Measurements from ENCODE around the gene KCNMA1. TPM values are rescaled to one million over a fixed set of nuclear protein-coding genes. Genes with fewer than 3 reads are reported as not detected.

Gene KCNMA1
- total RNA-seq, 3 donors from 2014 or later, result 45.4 to 312 (median 62.4) TPM

DNA sequence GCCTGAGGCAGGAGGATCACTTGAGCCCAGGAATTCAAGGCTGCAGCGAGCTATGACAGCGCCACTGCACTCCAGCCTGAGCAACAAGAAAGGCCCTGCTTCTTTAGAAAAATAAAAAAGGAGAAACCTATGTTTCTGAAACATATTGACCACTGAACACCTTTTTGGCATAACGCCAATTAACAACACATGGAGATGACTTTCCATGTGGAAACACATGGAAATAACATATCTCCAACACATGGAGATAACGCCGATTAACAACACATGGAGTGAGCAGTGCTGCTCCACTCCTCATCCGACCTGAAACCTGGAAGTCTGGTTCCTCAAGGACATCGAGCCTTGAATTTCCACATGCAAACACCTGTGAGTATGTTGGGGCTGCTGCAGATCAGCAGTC, 126.9 kb downstream of the KCNMA1 start:
- DNase-seq, result no peak
- Histone ChIP-seq H3K9me3 (no peaks in the 10 kb centered on the region), H3K4me1 (ENCODE audit: low read depth) (peaks cover 11% of the 10 kb centered on the region), H3K4me3 (no peak overlapping the region), H3K36me3 (ENCODE audit: low read depth) (no peaks in the 10 kb centered on the region)
- TF ChIP-seq, protein P1, sequence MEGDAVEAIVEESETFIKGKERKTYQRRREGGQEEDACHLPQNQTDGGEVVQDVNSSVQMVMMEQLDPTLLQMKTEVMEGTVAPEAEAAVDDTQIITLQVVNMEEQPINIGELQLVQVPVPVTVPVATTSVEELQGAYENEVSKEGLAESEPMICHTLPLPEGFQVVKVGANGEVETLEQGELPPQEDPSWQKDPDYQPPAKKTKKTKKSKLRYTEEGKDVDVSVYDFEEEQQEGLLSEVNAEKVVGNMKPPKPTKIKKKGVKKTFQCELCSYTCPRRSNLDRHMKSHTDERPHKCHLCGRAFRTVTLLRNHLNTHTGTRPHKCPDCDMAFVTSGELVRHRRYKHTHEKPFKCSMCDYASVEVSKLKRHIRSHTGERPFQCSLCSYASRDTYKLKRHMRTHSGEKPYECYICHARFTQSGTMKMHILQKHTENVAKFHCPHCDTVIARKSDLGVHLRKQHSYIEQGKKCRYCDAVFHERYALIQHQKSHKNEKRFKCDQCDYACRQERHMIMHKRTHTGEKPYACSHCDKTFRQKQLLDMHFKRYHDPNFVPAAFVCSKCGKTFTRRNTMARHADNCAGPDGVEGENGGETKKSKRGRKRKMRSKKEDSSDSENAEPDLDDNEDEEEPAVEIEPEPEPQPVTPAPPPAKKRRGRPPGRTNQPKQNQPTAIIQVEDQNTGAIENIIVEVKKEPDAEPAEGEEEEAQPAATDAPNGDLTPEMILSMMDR (IDR thresholded peaks at IDR 0.05), result no peak
- ATAC-seq, result no peak
- intact Hi-C loops (cut with DNase I, micrococcal nuclease), result no loop called here

DNA sequence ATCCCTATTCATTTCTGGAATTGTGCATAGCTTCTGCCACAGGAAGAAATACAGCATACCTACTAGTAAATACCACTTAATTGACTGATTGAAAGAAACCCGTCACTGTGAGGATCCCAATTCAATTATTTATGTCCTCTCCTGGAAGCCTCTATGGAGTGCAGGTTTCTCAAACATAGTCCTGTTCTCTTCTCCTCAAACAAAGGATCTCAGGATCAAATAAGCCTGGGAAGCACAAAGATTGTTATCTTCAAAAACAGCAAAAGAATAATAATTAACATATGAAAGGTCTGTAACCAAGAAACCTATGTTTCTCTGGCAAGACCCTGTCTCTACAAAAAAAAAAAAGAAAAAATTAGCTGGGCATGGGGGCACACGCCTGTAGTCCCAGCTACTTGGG, 127.3 kb downstream of the KCNMA1 start:
- Histone ChIP-seq H3K4me3 (no peak overlapping the region), H3K36me3 (ENCODE audit: low read depth) (no peaks in the 10 kb centered on the region), H3K9me3 (no peaks in the 10 kb centered on the region), H3K4me1 (ENCODE audit: low read depth) (peaks cover 11% of the 10 kb centered on the region)
- intact Hi-C loops (cut with DNase I, micrococcal nuclease), result no loop called here
- ATAC-seq, result no peak
- DNase-seq, result no peak
- TF ChIP-seq, protein P1 (IDR thresholded peaks at IDR 0.05), result no peak

DNA sequence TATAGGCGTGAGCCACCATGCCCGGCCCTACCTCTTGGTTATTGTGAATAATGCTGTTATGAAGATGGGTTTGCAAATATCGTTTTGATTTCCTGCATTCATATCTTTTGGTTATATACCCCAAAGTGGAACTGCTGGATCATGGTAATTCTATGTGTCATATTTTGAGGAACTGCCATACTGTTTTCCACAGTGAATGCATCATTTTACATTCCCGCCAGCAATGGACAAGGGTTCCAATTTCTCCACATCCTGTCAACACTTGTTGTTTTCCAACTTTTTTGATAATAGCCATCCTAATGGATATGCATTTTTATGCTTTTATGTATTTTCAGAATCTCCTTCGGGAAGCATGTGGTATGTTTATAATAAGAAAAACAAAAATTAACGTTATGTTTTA, 128.2 kb downstream of the KCNMA1 start:
- H3K4me1 ChIP-seq (ENCODE audit: low read depth), result peaks cover 11% of the 10 kb centered on the region
- no peak for DNase-seq
- no peaks in the 10 kb centered on the region for H3K36me3 ChIP-seq (ENCODE audit: low read depth)
- ATAC-seq, result no peak
- TF ChIP-seq, protein P1 (IDR thresholded peaks at IDR 0.05), result no peak
- no peaks in the 10 kb centered on the region for H3K9me3 ChIP-seq
- H3K4me3 ChIP-seq, result no peak overlapping the region
- intact Hi-C loops (cut with DNase I, micrococcal nuclease), result no loop called here

DNA sequence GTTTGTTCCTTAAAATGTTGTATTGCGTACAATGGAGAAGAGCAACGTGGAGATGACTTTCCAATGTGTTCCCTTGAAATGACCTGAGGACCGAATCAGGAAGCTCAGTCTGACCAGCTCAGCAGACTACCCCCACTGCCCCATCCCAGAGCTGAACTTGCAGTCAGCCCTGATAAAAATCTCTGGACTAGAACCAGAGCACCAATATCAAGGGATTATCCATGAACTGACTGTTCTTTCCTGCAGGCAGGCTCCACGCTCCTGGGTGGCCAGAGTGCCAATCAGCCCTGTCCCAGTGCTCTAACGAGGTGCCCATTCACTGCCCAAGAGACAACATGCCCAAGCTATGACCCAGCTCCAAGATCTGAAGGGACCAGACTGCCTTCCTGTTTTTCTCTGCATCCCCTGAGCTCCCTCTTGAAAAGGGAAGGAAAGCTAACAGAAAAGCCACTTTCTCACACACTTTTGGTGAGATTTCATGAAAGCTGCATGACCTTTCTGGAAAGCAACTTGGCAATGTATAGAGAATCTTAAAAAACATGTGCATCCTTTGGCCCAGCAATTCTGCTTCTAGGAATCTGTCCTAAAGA, 130.2 kb downstream of the KCNMA1 start:
- H3K36me3 ChIP-seq (ENCODE audit: low read depth), result no peaks in the 10 kb centered on the region
- DNase-seq (no peak), ATAC-seq (peak; percentile 21)
- intact Hi-C loops (cut with DNase I, micrococcal nuclease), result no loop called here
- H3K4me1 ChIP-seq (ENCODE audit: low read depth), result peaks cover 11% of the 10 kb centered on the region
- no peak overlapping the region for H3K4me3 ChIP-seq
- TF ChIP-seq, protein P1 (IDR thresholded peaks at IDR 0.05), result no peak
- no peaks in the 10 kb centered on the region for H3K9me3 ChIP-seq

DNA sequence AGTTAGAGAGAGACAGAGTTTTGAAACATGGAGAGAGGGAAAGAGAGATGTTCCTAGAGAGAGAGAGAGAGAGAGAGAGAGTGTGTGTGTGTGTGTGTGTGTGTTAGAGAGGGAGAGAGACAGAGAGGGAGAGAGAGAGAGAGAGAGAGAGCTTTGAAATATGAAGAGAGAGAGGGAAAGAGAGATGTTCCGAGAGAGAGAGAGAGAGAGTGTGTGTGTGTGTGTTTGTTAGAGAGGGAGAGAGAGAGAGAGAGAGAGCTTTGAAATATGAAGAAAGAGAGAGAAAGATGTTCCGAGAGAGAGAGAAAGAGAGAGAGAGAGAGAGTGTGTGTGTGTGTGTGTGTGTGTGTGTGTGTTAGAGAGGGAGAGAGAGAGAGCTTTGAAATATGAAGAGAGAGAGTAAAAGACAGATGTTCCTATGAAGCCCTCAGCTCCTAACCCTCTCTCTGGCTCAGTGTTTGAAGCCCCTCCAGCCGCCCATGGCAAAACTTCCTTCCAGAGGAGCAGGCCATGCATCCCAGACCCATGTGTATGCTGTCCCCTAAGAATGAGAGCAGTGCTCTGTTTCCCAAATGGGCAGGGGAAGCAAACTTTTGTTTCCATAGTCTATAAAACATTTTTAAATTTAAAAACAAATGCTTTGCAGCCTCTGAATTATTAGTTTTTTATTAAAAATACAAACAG, 130.9 kb downstream of the KCNMA1 start:
- ATAC-seq (no peak), DNase-seq (no peak)
- no peak overlapping the region for H3K4me3 ChIP-seq
- peaks cover 5% of the 10 kb centered on the region for H3K4me1 ChIP-seq (ENCODE audit: low read depth)
- intact Hi-C loops (cut with DNase I, micrococcal nuclease), result no loop called here
- TF ChIP-seq, protein P1 (IDR thresholded peaks at IDR 0.05), result no peak
- H3K36me3 ChIP-seq (ENCODE audit: low read depth), result no peaks in the 10 kb centered on the region
- no peaks in the 10 kb centered on the region for H3K9me3 ChIP-seq
